ENCODE measurements around the gene TEX261.
A peak's percentile ranks its signal among the peaks of the same experiment; 100 is the strongest.

The TEX261 gene

DNA sequence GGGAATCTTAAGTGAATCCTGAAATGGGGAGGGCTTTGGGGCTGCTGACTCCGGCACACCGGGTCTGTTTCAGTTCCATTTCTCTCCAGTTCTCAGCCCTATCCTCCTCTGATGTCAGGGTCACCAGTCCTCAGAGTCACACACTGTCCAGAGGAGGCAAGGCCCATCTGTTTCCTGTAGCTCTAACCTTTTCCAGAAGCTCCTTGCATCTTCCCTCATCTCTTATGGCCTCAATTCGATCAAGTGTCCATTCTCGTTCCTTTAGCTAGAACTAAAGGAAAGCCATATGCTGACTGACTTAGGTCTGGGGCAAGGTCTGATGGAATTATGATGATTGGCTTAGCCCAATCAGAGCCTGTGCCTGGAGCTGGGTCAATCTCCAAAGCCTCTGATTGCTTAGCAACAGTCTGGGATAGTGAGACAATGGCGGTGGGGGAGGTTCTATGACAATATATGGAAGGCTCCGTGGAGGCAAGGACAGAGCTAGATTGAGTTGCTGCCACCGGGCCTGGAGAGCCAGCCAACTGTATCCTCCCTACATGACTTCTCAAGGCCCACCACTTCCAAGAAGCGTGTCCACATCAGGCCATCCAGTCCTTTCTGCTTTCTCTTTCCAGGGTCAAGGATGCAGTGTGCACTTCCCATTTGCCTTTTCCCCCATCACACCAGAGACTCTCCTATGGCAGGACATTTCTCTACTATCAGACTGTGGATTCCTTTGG lies 11.0 kb downstream of the TEX261 start:
- no peak overlapping the region for H3K4me3 ChIP-seq (replicated peaks; ENCODE audit: low read depth, low read length)
- TF ChIP-seq, protein P1, sequence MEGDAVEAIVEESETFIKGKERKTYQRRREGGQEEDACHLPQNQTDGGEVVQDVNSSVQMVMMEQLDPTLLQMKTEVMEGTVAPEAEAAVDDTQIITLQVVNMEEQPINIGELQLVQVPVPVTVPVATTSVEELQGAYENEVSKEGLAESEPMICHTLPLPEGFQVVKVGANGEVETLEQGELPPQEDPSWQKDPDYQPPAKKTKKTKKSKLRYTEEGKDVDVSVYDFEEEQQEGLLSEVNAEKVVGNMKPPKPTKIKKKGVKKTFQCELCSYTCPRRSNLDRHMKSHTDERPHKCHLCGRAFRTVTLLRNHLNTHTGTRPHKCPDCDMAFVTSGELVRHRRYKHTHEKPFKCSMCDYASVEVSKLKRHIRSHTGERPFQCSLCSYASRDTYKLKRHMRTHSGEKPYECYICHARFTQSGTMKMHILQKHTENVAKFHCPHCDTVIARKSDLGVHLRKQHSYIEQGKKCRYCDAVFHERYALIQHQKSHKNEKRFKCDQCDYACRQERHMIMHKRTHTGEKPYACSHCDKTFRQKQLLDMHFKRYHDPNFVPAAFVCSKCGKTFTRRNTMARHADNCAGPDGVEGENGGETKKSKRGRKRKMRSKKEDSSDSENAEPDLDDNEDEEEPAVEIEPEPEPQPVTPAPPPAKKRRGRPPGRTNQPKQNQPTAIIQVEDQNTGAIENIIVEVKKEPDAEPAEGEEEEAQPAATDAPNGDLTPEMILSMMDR (IDR thresholded peaks at IDR 0.05; ENCODE audit: low read length, missing control alignments): no peak
- DNase-seq (ENCODE audit: low read depth): no peak

DNA sequence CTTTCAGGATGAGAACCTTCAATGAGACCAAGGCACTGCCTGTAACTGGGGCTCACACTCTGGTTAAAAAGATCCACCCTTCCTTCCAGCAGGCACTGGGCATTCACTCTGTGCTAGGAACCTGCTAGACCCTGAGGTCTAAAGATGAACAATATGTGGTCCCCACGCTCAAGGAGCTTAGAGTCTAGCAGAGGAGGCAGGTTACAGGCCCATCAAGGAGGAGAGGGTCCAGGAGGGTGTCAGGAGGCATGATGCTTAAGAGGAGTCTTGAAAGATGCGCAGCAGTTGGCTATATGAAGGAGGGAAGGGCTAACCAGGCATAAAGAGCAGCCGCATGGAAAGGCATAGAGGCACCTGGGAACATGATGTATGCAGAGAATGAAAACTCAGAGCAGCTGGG lies 11.7 kb downstream of the TEX261 start:
- TF ChIP-seq, protein P1 (IDR thresholded peaks at IDR 0.05; ENCODE audit: low read length, missing control alignments): no peak
- no peak for DNase-seq (ENCODE audit: low read depth)
- H3K4me3 ChIP-seq (replicated peaks; ENCODE audit: low read depth, low read length): no peak overlapping the region

DNA sequence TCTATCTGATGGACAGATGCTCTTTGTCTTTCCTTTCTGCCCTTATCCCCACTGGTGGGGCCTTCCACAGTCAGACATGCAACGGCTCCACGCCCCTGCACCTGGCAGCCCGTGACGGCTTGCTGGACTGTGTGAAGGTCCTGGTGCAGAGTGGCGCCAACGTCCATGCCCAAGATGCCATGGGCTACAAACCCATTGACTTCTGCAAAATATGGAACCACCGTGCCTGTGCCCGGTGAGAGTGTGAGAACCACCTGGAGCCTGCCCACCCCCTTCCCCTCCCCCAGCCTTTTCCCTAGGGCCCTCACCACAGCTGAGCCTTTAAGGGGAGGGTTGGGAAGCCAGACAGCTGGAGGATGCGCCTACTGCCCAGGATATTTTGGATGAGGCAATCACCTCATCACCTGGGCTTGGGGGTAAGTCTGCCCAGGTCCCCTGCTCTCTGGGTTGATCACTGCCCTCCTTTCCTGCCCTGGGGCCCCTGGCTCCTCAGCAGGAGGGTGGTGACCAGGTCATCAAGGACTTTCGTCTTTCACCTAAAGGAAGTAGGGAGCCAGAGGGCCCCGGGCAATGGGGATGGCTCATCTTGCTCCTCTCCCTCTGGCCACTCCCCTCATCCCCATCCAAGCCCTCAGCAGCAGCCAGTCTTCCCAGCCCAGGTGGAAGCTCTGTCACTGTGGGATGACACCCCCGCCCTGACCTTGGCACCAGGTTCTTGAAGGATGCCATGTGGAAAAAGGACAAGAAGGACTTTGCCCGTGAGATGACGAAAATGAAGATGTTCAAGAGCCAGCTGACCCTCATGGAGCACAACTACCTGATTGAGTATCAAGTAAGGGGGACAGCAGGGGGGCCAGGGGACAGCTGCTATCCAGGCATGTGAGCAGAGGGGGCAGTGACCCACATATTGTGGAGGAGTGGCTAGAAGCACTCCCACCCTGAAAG lies 12.5 kb downstream of the TEX261 start:
- TF ChIP-seq, protein P1 (IDR thresholded peaks at IDR 0.05; ENCODE audit: low read length, missing control alignments): no peak
- DNase-seq (ENCODE audit: low read depth): no peak
- H3K4me3 ChIP-seq (replicated peaks; ENCODE audit: low read depth, low read length): no peak overlapping the region

DNA sequence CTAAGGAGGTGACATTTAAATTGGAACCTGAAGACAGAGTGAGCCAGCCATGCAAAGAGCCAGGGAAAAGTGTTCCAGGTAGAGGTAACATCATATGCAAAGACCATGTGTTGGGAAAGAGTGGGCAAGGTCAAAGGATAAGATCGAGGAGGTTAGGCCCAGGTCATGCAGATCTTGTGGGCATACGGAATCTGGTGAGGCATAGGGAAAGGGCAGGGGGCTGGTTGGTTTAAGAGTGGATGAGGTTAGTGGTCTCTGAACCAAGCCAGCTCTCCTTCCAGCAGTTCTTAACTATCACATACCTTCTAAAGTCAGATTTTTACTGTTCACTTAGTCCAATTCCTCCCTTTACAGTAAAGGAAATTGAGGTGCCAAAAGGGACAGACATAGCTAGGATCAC lies 13.3 kb downstream of the TEX261 start:
- TF ChIP-seq, protein P1 (IDR thresholded peaks at IDR 0.05; ENCODE audit: low read length, missing control alignments): no peak
- DNase-seq (ENCODE audit: low read depth): no peak
- no peak overlapping the region for H3K4me3 ChIP-seq (replicated peaks; ENCODE audit: low read depth, low read length)

DNA sequence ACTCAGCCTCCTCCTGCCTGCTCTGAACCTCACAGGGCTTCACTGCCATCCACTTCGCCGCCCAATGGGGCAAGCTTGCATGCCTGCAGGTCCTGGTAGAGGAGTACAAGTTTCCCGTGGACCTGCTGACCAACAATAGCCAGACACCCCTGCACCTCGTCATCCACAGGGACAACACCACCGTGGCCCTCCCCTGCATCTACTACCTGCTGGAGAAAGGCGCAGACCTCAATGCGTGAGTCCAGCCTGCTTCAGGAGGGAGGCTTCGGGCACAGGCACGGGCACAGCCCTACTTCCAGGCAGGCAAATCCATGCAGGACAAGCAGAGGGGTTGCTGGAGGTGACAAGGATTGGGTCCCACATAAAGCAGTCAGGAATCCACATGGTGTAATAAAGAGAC lies 15.0 kb downstream of the TEX261 start:
- DNase-seq (ENCODE audit: low read depth): no peak
- no peak overlapping the region for H3K4me3 ChIP-seq (replicated peaks; ENCODE audit: low read depth, low read length)
- TF ChIP-seq, protein P1 (IDR thresholded peaks at IDR 0.05; ENCODE audit: low read length, missing control alignments): no peak

DNA sequence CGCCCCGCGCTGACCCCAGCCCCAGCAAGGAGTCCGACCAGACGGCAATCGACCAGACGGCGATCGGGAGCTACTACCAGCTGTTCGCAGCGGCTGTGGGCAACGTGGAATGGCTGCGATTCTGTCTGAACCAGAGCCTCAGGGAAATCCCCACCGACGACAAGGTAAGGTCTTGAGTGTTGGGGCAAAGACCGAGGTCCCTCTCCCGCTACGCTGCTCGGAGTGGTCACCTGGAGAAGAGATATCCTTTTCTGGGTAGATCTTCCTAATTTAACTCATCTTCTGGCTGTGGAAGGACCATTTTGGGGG lies 15.5 kb downstream of the TEX261 start:
- no peak for DNase-seq (ENCODE audit: low read depth)
- peak overlapping the region; percentile 59 for H3K4me3 ChIP-seq (replicated peaks; ENCODE audit: low read depth, low read length)
- TF ChIP-seq, protein P1 (IDR thresholded peaks at IDR 0.05; ENCODE audit: low read length, missing control alignments): no peak

All from fibroblast of pulmonary artery (primary cell).